Activated naive CD8-positive, alpha-beta T cell treated with anti-CD3 and anti-CD28 coated beads, Interleukin-2, amount 50 U/mL, for 16 hours (primary cell): ENCODE results near the gene SMG5.

Experiments
- DNase-seq: peaks from one replicate; pipeline ENCODE4 v3.0.0-alpha.2; 2020; ENCODE audit warnings: low read depth, low spot score

SMG5 gene

GRCh38 chr1:156214024-156214748 is 68.4 kb downstream of the SMG5 start:
- no peak for DNase-seq

GRCh38 chr1:156213644-156213966 is 69.0 kb downstream of the SMG5 start:
- no peak for DNase-seq

GRCh38 chr1:156212833-156213643 is 69.6 kb downstream of the SMG5 start, which contains the start of gene PMF1:
Gene PMF1, plus strand, starts transcription at chr1:156213007. Its CDS starts 9 bp downstream, at chr1:156213016.
- peak; percentile 94 for DNase-seq

GRCh38 chr1:156212130-156212529 is 70.5 kb downstream of the SMG5 start:
- DNase-seq = no peak

GRCh38 chr1:156211243-156211642 is 71.4 kb downstream of the SMG5 start:
- DNase-seq = no peak

GRCh38 chr1:156204686-156205085 is 77.9 kb downstream of the SMG5 start:
- no peak for DNase-seq

GRCh38 chr1:156203331-156203730 is 79.3 kb downstream of the SMG5 start:
- no peak for DNase-seq

GRCh38 chr1:156200044-156200443 is 82.6 kb downstream of the SMG5 start:
- DNase-seq = no peak
